Measurements from ENCODE around the gene PARVB.

Gene PARVB

DNA sequence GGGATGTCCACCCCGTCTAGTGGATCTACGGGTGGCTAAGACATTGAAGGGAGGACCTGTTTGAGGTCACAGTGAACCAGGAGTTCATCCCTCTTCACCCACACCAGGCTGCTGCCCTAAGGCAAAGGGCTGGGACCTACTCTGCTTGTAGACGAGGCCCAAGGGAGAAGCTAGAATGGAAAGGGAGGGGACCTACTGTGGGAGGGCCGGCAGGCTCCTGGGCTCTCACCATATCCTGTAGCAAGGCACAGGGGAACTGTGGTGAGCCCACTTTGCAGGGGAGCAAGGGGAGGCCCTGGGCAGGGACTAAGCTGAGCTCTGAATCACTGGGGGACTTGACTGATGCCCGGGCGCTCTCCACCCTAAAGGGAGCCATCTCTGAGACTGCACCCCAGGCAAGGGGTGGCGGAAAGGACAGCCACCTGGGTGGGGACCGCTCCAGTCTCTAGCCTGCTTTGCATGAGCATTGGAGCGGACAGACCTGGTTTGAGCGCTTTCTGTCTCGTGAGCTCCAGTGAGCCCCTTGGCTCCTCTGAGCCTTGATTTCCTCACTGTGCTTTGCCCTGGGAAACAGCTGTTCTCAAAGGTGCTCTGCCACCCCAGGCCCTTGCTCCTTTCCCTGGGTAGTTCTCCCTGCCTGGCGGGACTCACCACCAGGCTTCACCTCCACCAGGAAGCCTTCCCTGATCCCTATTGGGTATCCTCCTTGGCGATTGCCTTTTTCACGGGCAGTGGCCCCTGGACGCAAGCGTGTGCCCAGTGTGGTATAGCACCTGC is 180.8 kb downstream of the PARVB start:
- DNase-seq = no peak

DNA sequence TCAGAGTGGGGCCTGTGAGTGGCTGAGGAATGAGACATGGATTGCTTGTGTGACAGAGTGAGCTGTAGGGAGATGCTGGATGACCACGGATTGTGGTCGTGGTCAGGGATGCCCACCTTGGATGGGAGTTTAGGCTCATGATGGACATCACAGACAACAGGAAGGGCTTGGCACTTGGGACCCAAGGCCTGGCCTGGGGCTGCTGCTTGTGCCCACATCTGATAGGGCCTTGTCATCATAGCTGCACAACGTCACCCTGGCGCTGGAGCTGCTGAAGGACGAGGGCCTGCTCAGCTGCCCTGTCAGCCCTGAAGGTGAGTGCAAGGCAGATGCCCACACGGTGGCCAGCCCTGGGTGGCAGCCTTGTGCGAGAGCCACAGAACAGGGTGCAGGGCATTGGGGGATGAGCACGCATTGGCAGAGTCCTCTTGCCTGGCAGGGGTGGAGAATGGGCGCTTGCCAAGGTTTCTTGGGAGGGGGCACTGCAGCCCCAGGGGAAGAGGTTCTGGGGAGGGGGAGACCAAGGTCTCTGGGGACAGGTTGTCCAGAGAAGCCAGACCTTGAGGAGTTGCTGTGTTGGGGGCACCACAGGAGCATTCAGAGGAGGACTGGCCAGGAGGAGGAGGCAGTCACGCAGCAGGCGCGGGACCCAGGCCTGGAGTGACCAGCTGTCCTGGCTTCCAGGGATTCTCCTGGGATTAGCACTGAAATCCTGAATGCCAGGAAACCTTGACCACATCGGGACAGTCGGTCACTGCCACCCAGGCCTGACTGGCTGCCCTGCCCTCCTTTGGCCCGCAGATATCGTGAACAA is 181.6 kb downstream of the PARVB start:
- DNase-seq = no peak

GRCh38 chr22:44206330-44206645 is 182.2 kb downstream of the PARVB start:
- no peak for DNase-seq

GRCh38 chr22:44206696-44207095 is 182.6 kb downstream of the PARVB start:
- no peak for DNase-seq

DNA sequence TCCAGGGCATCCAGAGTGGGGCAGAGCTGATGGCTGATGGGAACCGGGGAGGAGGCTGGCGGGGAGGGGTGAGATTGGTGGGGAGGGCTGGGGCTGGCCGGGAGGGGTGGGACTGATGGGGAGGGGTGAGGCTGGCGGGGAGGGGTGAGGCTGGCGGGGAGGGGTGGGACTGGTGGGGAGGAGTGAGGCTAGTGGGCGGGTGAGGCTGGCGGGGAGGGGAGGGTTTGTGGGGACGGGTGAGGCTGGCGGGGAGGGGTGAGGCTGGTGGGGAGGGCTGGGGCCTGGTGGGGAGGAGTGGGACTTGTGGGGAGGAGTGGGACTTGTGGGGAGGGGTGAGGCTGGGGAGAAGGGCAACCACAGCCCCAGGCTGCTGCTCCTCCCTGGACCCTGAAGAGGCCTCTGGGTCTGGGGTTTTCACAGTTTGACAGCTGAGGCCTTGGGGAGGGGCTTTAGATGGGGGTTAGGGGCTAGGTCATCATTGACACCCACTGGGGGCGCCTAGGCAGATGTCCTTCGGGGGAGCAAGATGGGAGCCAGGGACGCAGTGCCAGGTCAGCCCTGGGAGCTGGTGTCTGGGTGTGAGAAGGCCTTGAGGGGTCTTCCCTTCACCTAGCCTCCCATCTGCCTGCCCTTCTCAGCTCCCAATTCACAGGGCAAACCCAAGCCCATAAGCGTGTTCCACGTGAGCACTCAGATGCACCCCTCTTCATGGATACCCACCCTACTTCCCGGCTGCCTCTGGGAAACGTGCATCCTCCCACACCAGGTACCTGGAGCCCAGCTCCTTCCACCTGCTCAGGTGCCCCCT is 183.3 kb downstream of the PARVB start:
- DNase-seq = no peak

DNA sequence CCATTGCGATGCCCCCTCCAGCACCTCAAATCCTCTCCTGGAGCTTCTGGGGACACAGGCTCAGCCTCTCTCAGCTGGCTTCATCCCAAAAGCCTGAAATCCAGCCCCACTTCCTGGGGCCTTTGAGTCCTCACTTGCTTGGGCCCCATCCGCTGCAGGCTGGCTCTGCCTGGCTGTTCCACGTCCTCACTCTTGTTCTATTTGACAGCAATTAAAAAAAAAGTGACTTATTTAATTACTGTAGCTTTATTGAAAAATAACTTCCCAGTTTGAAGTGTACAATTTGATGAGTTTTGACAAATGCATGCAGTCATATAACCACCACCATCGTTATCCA is 183.8 kb downstream of the PARVB start:
- DNase-seq = no peak

- no peak for DNase-seq
These were observed 185.2 kb downstream of the PARVB start for GRCh38 chr22:44209343-44209742.

GRCh38 chr22:44210722-44211121 is 186.6 kb downstream of the PARVB start:
- no peak for DNase-seq

- DNase-seq = no peak
These were observed 187.3 kb downstream of the PARVB start for GRCh38 chr22:44211256-44211945.

DNA sequence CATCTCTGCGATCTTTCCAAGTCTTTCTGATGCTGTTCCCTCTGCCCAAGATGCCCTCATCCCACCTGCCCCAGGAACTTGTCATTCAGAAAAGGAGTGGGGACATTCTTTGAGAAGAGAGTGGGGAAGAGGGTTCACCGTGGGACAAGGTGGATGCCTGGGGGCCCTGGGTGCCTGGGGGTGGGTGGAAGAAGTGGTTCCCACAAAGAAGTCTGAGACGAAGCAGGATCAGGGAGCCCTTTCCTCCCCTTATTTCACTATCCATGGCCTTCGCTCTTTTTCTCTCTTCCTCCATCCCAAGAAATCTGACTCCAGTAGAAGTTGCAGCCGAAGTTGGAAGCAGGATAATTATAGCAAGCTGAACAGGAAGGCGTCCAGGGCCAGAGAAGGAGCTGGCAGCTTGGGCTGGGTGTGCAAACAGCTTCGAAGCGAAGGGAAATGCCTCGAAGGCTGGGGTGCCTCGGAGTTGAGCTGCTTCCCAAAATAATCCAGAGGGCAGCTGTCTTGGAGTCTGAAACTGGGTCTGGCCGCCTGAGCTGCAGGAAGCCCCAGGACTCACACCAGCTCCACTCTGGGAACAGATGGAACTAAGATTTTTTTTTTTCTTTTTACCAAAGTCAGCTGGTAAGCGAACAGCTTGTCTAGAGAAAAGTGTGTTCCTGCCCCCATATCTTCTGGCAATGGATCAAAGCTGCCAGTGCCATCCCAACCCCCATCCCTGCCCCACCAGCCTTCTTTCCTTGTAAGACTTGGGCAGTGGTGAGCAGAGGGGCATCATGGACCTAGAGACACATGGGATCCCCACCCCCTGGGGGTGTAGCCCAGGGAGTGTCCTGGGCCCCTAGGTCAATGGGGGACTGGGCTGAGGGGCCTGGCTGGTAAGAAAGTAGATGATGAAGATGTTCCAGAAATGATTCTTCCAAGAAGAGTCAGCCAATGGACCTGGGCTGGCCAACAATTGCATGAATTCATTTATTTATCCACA is 188.1 kb downstream of the PARVB start:
- no peak for DNase-seq

- DNase-seq = no peak
These were observed 188.8 kb downstream of the PARVB start for GRCh38 chr22:44212936-44213335.

DNA sequence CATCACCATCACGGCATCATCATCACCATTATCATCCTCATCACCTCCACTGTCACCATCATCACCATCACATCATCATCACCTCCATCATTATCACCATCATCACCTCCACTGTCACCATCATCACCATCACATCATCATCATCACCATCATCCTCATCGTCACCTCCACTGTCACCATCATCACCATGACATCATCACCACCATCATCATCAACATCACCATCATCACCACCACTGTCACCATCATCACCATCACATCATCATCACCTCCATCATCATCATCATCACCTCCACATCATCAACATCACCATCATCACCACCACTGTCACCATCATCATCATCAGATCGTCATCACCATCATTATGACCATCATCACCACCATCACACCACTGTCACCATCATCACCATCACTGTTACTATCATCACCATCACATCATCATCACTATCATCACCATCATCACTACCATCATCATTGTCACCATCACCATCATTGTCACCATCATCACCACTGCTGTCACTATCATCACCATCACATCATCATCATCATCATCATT is 189.5 kb downstream of the PARVB start:
- DNase-seq = no peak

DNA sequence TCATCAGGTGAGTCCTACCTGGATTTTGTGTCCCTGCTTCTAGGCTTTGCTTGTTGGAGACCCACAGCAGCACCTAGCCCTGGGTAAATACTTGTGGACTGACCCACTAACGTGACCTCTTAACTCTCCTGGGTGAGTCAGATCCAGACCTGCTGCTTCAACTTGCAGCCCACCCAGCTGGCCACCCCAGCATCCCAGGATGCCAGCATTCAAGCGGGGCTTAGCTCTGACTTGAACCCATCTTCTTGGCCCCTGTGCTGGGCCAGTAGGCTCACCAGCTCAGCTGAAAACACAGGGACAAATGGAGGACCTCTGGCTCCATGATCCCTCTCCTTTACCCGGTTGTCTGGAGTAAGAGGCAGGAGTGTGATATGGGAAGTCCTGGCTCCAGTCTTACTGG is 190.1 kb downstream of the PARVB start:
- no peak for DNase-seq

DNA sequence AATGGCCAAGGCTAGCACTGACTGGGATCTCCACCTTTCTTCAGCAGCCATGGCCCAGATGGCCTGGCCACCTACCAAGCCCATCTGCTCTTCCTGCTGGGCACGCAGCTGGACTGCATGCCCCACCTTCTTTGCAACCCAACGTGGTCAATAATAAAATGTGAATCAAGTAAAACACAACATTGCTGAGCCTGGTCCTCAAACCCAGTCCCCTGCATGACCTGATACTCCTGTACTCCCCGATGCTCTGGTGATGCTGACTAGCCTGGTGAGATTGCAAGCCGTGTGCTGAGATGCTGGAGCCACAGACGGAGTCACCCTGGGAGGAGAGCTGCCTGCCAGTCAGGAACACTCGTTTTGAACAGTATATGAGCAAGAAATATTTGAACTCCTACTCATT is 190.7 kb downstream of the PARVB start:
- no peak for DNase-seq

GRCh38 chr22:44215287-44215686 is 191.2 kb downstream of the PARVB start:
- no peak for DNase-seq

DNA sequence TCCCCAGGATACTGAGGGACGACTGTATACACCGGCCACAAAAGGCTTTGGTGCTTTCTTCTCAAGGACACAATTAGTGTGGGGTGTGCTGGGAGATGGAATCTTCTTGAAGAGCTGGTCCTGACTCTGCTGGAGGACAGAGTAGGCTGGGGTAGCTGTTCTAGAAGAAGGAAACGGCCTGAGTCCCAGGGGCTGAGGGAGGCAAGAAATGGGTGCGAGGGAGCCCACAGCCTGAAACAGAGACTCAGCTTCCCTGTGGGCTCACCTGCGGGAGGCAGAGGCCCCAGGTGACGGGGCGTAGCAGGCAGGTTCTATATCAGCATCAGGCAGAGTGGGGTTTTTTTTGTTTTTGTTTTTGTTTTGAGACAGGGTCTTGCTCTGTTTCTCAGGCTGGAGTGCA is 193.2 kb downstream of the PARVB start:
- DNase-seq = no peak

- DNase-seq = no peak
These were observed 194.0 kb downstream of the PARVB start for GRCh38 chr22:44218071-44218470.

DNA sequence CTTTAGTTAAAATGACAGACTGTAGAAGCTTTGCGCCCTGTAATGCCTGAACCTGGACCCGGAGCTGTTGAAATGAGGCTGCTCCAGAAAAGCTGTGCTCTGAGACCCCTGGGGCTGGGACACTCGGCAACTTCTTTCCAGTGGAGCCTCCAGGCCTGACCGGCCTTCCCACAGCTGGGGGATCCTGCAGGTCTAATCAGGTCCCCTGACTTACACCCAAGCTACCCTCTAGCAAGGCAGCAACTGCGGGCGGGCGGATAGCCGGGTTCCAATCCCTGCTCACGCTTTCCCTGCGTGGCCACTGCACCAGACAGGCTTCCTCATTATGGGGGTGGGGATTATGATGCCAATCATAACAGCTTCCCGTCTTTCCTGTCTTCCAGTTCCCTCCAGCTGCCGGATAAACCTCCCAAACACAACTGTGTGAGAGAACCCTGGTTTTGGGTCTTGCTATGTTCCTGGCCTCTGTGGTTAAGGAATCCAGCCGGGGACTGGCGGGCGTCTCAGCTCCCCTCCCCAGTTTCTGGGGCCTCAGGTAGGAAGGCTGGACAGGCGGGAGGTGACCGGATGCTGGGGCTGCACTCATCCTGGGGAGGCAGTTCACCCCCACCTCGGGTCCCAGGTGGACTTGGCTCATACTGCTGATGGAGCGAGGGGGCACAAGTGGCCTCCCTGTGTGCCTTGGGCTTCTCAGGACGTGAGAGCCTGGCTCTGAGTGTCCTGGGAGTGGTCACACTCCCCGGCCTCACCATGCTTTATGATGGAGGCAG is 195.2 kb downstream of the PARVB start:
- DNase-seq = no peak

GRCh38 chr22:44220727-44221680 is 196.9 kb downstream of the PARVB start:
- no peak for DNase-seq
